ENCODE data around the gene CRHR1.

CRHR1 gene

DNA sequence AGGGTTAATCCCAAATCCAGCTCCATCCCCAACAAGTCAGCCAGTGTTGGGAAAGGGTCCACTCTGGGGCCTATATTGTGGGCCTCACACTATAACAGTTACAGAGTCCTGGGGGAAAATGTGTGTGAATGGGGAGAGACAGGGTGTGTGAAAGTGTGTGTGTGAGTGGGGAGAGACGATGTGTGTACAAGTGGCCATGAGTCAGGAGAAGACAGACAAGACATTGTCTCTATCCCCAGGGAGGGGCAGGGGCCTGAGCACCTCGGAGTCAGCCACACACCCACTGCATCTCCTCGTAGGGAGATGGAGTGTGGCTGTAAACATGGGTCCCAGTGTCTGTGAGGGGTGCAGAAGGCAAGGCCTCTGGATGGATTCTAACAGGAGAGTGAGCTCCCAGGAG lies 2.9 kb downstream of the CRHR1 start:
- in situ Hi-C loops (cut with HindIII; ENCODE audit: low sequenced_read_pairs): no loop called here

- in situ Hi-C loops (cut with HindIII; ENCODE audit: low sequenced_read_pairs): no loop called here
Observed at GRCh38 chr17:45787656-45788055, 3.5 kb downstream of the CRHR1 start.

GRCh38 chr17:45788057-45788456 lies 3.9 kb downstream of the CRHR1 start:
- in situ Hi-C loops (cut with HindIII; ENCODE audit: low sequenced_read_pairs): no loop called here

DNA sequence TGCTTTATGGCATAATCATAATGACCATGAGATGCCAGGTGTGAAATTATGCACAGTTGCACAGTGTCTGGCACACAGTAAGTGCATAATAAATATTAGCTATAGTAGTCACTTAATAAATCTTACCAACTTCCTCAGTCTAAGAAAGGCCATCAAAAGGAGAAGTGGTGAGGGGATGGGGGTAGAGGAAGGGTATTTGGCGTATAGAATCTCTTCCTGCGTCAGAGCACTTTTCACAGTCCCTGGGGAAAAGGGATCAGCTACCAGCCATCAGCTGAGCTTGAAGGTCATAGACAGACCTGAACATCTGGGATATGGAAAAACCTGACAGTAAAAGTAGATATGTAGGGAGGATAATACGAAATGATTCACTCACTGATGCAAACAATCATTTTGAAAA lies 5.8 kb downstream of the CRHR1 start:
- in situ Hi-C loops (cut with HindIII; ENCODE audit: low sequenced_read_pairs): no loop called here

DNA sequence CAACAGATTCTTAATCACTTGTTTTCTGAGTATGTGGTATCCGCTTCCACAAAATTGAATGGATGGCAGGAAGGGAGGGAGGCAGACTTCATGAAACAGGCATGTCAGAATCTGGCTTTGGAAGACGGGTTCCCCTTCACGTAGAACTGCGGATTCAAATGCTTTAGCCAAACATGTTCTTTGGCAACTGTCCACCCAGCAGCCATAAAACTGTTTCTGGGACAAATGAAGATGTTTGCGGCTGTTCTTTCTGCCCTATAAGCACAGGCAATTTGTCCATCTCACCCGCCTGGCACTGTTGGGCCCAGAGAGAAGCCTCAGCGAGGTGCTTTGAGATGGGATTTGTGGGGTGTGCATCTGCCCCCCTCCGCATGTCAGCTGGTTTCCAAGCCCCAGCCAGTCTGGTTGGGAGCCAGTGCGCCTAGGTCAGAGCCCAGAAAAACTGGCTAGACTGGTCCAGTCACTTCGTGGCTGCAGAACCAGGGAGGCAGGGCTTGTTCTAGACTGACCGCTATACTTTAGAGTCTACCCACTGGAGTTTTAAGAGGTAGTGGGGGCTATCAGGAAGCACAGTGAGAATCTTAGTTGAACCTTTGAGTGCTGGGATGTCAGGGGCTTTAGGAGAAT lies 6.3 kb downstream of the CRHR1 start:
- in situ Hi-C loops (cut with HindIII; ENCODE audit: low sequenced_read_pairs): no loop called here

GRCh38 chr17:45791041-45791582 lies 7.0 kb downstream of the CRHR1 start:
- in situ Hi-C loops (cut with HindIII; ENCODE audit: low sequenced_read_pairs): no loop called here

GRCh38 chr17:45791935-45792334 lies 7.8 kb downstream of the CRHR1 start:
- in situ Hi-C loops (cut with HindIII; ENCODE audit: low sequenced_read_pairs): no loop called here

- in situ Hi-C loops (cut with HindIII; ENCODE audit: low sequenced_read_pairs): no loop called here
Observed at GRCh38 chr17:45792437-45792836, 8.3 kb downstream of the CRHR1 start.

DNA sequence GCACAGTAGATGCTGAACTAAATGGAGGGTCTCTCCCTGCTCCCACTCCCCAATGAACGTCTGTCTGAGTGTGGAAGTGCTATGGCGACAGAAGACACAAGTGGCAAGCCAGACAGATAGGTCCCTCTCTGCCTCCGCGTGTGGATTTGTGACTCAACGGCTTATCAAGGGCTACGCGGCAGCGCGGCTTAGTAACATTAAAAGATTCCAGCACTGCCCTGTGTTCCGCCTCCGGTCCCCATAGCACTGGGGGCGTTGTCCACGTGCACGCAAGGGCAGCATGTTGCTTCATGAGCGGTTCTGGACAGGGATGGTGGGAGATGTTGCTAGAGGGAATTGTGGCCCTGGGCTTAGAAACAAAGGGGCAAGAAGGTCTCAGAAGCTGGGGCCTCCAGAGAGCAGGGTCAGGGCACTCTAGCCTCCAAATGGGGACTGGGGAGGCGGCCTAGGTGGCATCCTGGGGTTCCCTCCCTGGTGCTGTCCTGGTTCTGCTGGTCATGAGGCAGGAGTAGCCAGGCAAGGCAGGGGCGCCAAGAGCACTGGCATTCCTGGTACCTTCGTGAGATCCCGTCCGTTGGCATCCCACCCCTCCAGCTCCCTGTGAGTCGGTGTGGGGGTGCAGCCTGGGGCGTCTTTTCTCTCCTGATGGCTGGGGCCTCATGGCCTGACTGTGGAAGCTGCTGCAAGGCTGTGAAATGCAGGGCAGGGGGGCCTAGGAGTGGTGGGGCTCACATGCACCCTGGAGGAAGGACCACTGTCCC lies 9.1 kb downstream of the CRHR1 start:
- in situ Hi-C loops (cut with HindIII; ENCODE audit: low sequenced_read_pairs): no loop called here

DNA sequence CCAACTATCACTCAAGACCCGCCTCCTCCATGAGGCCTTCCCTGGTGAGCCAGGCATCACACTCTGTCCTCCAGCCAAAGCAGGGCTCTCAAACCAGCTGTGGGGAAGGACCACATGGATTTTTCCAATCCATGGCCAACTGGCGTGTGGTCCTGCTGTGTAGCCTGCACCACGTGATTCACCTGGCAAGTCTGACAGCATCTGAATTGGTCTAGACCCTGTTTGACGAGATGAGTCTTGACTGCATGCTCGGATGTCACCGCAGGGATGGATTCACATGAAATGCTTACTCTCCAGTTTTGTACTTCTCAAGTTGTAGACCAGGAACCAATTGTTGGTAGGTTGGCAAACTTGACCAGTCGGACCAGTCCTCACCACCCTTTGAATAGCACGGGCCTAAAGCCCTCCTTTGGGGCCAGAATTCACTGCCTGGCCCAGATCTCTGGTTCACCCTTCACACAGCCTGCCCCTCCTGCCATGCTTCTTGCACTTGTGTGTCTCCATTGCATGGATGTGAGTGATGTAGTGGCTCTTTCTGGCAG lies 9.9 kb downstream of the CRHR1 start:
- in situ Hi-C loops (cut with HindIII; ENCODE audit: low sequenced_read_pairs): no loop called here

GRCh38 chr17:45794840-45795239 lies 10.7 kb downstream of the CRHR1 start:
- in situ Hi-C loops (cut with HindIII; ENCODE audit: low sequenced_read_pairs): no loop called here

GRCh38 chr17:45800816-45801215 lies 16.7 kb downstream of the CRHR1 start:
- in situ Hi-C loops (cut with HindIII; ENCODE audit: low sequenced_read_pairs): no loop called here

- in situ Hi-C loops (cut with HindIII; ENCODE audit: low sequenced_read_pairs): no loop called here
Observed at GRCh38 chr17:45801421-45801820, 17.3 kb downstream of the CRHR1 start.

- in situ Hi-C loops (cut with HindIII; ENCODE audit: low sequenced_read_pairs): no loop called here
Observed at GRCh38 chr17:45808845-45809244, 24.7 kb downstream of the CRHR1 start.

DNA sequence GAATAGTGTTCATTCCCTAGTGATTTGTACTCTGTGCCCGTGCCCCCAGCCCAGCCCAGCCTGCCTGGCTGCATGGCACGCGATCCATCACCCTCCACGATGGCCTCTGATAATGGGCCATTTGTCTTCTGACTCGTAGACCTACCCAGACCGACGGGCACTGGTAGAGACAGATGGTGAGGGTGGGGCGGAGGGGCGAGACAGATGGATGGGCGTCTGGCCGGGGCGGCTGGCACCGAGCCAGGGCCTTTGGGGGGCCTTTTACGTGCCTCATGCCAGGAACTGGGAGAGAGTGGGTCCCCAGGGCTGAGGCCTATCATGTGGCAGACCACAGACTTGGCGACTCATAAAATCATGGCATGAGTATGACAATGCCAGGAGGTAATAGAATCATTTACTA lies 25.4 kb downstream of the CRHR1 start:
- in situ Hi-C loops (cut with HindIII; ENCODE audit: low sequenced_read_pairs): no loop called here

DNA sequence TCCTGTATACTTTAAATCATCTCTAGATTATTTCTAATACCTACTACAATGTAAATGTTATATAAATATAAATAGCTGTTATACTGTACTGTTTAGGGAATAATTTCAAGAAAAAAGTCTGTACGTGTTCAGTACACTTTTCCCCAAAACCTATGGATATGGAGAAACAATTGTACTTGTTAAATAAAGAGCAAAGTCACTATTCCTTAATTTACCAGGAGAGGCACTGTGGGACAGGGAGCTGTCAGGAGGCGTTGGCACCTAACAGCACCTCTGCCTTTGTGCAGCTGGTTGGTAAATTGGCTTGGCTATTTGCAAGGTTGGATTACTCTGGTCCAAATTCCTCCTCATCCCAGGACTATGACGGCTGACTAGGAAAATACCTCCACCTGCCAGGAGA lies 28.0 kb downstream of the CRHR1 start:
- in situ Hi-C loops (cut with HindIII; ENCODE audit: low sequenced_read_pairs): no loop called here

DNA sequence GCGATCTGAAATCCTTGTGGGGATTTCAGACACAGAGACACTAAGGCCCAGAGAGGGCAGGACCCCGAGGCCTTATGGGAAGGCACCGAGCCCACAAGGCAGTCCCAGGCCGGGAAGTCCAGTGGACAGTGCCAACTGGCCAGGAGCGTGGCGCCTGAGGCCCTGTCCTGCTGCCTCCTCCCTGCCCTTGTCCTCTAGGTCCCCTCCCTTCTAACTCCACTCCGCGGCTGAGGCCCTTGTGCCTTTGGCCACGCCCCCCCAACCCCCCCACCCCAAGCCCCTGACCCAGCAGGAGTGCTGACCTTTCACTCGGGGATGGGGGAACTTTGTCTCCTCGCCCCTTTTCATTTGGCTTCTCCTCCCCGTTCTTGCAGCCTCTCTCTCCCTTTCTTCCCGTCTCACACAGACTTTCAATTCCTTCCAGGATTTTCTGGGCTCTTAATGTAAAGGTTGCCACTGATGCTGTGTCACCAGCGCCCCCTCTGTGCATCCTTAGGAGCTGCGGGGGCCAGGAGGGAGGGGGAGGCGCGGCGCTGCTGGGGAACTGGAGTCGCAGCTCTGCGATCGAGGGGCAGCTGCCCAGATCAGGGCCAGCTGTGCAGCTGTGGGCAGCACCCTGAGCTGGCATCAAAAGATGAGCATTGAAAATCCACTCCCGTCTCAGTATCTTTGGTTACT lies 29.1 kb downstream of the CRHR1 start:
- in situ Hi-C loops (cut with HindIII; ENCODE audit: low sequenced_read_pairs): no loop called here

- in situ Hi-C loops (cut with HindIII; ENCODE audit: low sequenced_read_pairs): no loop called here
Observed at GRCh38 chr17:45814622-45815606, 30.8 kb downstream of the CRHR1 start.

GRCh38 chr17:45815752-45816151 lies 31.6 kb downstream of the CRHR1 start:
- in situ Hi-C loops (cut with HindIII; ENCODE audit: low sequenced_read_pairs): no loop called here

DNA sequence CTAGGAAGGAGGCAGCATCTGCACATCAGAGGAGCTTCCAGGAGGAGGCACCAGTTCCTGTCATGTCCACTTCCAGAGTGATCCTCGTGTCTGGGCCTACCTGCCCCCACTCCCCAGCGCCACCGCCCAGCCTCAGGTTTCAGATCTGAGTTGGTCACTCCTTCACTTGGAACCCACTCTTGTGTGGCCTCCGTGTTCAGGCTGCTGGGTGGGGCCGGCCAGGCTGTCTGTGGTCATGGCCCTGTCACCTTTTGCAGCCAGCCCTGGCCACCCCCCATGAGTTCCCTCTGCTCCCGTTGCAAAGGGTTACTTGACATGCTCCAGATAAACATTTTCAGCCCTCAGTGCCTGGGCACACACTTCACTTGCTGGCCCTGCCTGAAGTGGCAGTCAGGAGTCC lies 33.9 kb downstream of the CRHR1 start:
- in situ Hi-C loops (cut with HindIII; ENCODE audit: low sequenced_read_pairs): no loop called here

Measured in endothelial cell of hepatic sinusoid (primary cell).